ENCODE data around the gene ANO1. TPM values are rescaled to one million over a fixed set of nuclear protein-coding genes. Genes with fewer than 3 reads are reported as not detected.

ANO1 gene
- total RNA-seq, 2 donors from 2014 or later: 10.2 to 29.4 TPM

DNA sequence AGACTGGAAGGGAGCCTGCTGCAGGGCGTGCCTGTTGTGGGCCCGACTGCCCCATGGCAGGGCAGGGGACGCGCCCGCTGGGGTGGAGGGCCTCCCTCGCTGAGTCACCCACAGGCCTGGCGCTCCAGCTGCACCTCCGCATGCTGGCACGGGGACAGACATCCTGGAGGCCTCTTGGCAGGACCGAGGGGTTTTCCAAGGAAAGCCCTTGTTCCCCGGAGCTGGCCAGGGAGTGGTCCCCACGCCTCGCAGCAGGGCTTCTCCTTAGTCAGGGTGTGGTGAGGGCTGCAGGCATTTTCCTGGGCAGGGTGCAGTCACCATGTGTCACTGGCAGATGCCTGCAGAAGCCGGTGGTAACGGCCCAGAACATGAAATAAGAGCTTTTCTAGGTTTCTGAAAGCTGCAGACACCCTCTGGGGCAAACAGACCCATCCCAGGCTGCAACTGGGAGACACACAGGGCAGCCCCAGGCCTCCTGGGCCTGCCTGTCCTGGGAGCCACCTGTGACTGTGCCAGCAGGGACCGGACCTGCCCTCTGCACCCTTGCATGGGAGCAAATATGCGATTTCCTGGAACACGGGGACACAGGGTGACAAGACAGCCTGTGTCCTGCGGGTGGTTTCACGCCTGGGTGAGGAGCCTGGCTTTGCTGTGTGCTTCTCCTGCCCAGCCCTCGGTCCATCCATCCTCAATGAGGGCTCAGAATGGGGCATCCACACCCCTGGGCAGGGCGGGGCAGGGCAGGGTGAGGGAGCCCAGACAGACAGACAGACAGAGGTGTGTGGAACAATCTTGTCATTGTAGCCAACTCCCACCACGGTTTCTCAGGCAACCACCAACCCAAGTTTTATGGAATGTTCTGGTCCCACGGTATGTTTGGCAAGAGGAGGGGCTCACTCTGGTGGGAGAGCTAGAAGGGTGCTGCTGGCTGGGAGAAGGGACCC, 81.8 kb downstream of the ANO1 start:
- TF ChIP-seq, protein P1, sequence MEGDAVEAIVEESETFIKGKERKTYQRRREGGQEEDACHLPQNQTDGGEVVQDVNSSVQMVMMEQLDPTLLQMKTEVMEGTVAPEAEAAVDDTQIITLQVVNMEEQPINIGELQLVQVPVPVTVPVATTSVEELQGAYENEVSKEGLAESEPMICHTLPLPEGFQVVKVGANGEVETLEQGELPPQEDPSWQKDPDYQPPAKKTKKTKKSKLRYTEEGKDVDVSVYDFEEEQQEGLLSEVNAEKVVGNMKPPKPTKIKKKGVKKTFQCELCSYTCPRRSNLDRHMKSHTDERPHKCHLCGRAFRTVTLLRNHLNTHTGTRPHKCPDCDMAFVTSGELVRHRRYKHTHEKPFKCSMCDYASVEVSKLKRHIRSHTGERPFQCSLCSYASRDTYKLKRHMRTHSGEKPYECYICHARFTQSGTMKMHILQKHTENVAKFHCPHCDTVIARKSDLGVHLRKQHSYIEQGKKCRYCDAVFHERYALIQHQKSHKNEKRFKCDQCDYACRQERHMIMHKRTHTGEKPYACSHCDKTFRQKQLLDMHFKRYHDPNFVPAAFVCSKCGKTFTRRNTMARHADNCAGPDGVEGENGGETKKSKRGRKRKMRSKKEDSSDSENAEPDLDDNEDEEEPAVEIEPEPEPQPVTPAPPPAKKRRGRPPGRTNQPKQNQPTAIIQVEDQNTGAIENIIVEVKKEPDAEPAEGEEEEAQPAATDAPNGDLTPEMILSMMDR (IDR thresholded peaks at IDR 0.05): no peak
- H3K27ac ChIP-seq: no peak overlapping the region
- DNase-seq (ENCODE audit: low spot score): no peak
- no peaks in the 10 kb centered on the region for H3K4me1 ChIP-seq
- no peaks in the 10 kb centered on the region for H3K27me3 ChIP-seq
- H3K4me3 ChIP-seq: no peak overlapping the region
- H3K36me3 ChIP-seq: no peaks in the 10 kb centered on the region
- no peaks in the 10 kb centered on the region for H3K9me3 ChIP-seq

DNA sequence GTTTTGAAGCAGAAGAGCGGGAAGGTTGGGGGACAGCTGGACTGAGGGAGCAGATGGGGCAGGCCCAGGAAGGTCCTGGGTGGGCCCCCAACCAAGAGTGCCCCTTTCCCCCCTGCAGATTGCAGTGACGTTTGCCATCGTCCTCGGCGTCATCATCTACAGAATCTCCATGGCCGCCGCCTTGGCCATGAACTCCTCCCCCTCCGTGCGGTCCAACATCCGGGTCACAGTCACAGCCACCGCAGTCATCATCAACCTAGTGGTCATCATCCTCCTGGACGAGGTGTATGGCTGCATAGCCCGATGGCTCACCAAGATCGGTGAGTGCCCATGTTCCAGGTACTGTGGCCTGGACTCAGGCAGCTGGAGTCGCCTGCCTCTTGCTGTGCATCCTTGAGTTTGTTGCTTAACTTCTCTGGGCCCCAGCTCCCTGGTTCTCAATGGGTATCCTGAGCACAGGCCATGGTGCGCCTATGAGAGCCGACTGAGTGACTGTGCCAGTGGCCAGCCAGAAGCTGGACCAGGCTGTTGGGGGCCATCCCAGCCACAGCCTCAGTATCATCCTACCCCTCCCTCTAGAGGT, 83.0 kb downstream of the ANO1 start:
- no peak overlapping the region for H3K27ac ChIP-seq
- H3K27me3 ChIP-seq: no peaks in the 10 kb centered on the region
- no peak overlapping the region for H3K4me3 ChIP-seq
- no peaks in the 10 kb centered on the region for H3K4me1 ChIP-seq
- no peaks in the 10 kb centered on the region for H3K9me3 ChIP-seq
- TF ChIP-seq, protein P1 (IDR thresholded peaks at IDR 0.05): no peak
- no peak for DNase-seq (ENCODE audit: low spot score)
- H3K36me3 ChIP-seq: no peaks in the 10 kb centered on the region

DNA sequence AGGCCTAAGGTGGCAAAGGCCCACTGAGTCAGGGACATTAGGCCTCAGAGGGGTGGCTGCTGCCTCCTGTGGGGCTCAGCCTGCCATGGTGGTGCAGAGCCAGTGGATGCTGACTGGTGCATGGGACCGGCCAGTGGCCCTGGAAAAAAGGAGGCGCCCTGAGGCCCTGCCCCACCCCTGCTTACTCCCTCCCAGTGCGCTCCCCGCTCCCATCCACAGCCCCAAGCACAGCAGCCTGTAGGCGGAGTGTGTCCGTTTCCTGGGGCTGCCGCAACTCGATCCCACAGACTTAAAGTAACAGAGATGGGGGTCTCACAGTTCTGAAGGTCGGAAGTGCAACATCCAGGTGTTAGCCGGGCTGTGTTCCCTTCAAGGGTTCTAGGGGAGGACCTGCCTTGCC, 86.6 kb downstream of the ANO1 start:
- no peak overlapping the region for H3K4me3 ChIP-seq
- no peaks in the 10 kb centered on the region for H3K27me3 ChIP-seq
- TF ChIP-seq, protein P1 (IDR thresholded peaks at IDR 0.05): no peak
- no peaks in the 10 kb centered on the region for H3K9me3 ChIP-seq
- no peak for DNase-seq (ENCODE audit: low spot score)
- no peaks in the 10 kb centered on the region for H3K36me3 ChIP-seq
- H3K27ac ChIP-seq: no peak overlapping the region
- no peaks in the 10 kb centered on the region for H3K4me1 ChIP-seq

DNA sequence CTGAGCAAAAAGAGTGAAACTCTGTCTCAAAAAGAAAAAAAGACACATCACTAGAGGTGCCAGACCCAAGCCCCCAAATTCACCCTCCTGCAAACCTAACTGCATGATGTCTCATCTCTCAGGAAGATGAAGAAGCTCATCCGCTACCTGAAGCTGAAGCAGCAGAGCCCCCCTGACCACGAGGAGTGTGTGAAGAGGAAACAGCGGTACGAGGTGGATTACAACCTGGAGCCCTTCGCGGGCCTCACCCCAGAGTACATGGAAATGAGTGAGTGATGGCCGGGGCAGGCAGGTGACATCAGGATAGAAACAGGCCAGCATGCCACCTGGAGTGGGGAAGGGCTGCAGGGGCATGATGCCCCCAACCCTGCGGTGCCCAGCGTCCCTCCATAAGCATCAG, 89.0 kb downstream of the ANO1 start:
- Histone ChIP-seq H3K4me1 (no peaks in the 10 kb centered on the region), H3K36me3 (no peaks in the 10 kb centered on the region)

DNA sequence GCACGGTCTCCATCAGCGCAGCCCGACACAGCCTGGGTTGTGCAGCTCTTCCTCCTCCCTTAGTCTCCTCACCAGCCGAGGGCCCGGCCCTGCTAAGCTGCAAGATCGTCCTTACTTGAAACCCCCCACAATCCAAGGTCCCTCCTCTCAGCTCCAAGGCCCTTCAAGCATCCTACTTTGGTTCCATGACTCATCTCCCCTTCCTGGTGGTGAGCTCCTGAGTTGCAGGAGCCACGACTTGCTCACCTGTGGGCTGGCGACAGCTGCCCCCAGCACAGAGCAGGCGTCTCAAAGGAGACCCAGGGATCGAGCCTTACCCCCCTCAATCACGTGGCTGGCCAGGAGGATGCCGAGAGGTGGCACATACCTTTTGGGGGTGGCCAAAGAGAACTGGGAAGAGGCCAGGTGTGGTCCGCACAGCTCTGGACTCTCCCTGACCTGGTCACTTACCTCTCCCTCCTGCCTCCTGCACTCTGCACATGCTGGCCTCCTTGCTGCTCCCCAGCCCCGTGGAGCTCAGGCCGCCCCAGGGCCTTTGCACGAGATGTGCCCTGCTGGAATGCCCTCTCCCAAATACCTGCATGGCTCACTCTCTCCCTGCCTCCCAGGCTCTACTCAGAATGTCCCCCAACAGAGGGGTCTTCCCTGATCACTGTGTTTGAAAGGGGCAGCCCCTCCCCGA, 89.7 kb downstream of the ANO1 start:
- no peaks in the 10 kb centered on the region for H3K36me3 ChIP-seq
- no peak for DNase-seq (ENCODE audit: low spot score)

More for the DNA sequence above, 89.0 kb downstream of the ANO1 start:
- no peak for DNase-seq (ENCODE audit: low spot score)
- TF ChIP-seq, protein P1 (IDR thresholded peaks at IDR 0.05): no peak
- Histone ChIP-seq H3K9me3 (no peaks in the 10 kb centered on the region), H3K27ac (no peak overlapping the region), H3K27me3 (no peaks in the 10 kb centered on the region), H3K4me3 (no peak overlapping the region)

More for the DNA sequence above, 89.7 kb downstream of the ANO1 start:
- no peaks in the 10 kb centered on the region for H3K27me3 ChIP-seq
- no peak overlapping the region for H3K4me3 ChIP-seq
- no peak overlapping the region for H3K27ac ChIP-seq
- no peaks in the 10 kb centered on the region for H3K4me1 ChIP-seq
- H3K9me3 ChIP-seq: no peaks in the 10 kb centered on the region
- TF ChIP-seq, protein P1 (IDR thresholded peaks at IDR 0.05): no peak

All from right atrium auricular region (tissue), 2 donors.